GM19452 (cell line): Measurements from ENCODE around the gene ZNF626.
"Not testable (repeated sequence)": the region's sequence is repeated elsewhere in the genome, so short reads cannot be mapped to it uniquely, and the experiment has no call there.

Source experiments
- ATAC-seq: cut with Tn5 transposase; IDR thresholded peaks from one replicate; pipeline ENCODE4 v1.9.1; 2021; ENCODE audit not compliant: unreplicated experiment

ZNF626 gene

DNA sequence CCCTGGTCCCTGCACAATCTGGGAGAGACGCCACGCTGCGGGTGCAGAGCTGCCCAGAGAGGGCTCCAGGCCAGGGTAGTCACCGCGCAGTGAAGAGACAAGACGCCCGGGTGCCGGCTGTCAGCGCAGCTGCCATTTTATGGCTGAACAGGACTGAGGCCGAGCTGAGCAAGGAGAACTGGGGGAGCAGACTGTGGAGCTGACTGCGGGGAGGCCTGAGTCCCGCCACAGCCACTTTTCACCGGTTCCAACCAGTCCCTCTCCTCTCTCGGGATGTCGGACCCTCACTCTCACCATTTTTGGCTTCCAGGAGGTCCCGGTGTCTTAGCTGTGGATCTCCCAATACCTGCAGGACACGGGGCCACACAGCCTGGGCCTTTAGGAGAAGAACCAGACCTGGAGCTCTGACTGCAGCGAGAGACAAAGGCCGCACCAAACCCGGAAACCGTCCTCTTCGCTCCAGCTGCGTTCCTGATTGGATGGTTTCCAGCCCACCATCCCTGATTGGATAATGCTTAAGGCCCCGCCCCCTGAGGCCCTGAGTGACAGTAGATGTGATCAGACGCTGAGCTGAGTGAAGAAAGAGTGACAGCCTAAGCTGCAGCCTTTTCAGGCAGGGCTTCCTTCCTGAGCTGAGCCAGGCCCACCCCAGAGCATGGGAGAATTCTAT is at the start of gene ZNF626:
Gene ZNF626, minus strand, starts transcription at position 422 of the 670 bp plus-strand sequence. Its CDS starts 125 bp downstream, at position 297.
- ATAC-seq, result peak; percentile 92

DNA sequence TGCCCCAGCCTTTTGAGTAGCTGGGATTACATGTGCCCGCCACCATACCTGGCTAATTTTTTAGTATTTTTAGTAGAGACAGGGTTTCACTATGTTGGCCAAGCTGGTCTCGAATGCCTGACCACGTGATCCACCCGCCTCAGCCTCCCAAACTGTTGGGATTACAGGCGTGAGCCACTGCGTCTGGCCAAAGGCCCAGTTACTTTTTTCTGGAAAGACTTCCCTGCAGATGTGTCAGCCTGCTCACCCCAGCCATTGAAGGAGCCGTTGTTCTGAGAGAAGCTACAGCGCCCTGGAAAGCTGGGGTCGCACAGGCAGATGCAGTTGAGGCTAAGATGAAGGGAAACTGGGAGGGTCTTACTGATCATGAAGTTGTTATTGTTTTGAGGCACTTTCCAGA is 7.9 kb upstream of the ZNF626 start:
- no peak for ATAC-seq

DNA sequence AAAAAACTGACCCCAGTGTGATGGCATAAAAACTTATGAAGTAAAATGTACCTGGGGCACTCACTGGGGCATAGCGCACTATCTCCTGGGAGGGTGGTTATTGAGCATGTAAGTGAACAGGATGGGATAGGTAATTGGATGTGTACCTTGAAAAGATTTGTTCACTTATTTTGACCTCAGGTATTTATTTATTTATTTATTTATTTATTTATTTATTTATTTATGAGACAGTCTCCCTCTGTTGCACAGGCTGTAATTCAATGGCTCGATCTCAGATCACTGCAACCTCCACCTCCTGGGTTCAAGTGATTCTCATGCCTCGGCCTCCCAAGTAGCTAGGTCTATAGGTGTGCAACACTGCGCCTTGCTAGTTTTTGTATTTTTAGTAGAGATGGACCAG is 5.9 kb upstream of the ZNF626 start:
- ATAC-seq, result no peak

DNA sequence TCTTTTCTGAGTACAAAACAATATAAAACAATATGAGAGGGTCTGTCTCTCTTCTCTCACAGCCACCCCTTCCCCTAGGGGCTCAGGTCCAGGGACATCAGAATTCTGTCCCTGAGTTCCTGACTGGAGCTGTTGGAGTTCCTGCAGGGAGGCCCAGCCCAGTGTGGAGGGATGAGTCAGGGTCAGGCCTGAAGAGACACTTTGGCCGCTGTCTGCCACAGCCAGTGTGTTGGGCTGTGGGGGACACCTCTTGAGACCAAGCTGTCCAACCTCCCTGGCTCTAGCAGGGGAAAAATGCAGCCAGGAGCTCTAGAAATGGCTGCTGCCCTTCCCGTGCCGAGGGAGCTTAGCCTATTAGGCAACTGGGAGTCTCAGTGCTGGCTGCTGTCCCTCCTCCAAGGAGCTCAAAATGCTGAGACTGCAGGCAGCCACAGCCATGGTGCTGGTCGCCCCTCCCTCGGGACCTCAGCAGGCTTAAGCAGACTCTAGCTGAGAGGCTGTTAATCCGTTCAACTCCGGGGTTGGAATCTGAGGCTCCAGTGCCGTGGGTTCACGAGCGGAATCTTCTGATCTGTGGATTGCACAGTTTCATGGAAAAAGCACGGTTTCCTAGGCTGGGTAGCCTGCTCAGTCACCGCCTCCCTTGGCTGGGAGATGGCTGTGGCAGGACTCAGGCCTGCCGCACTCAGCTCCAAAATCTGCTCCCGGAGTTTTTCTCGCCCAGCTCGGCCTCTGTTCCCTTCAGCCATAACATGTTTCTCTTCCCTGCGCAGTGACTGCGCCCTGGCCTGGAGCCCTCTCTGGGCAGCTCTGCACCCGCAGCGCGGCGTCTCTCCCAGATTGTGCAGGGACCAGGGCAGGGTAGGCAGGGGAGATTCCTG is 3.8 kb upstream of the ZNF626 start:
- ATAC-seq, result no peak

DNA sequence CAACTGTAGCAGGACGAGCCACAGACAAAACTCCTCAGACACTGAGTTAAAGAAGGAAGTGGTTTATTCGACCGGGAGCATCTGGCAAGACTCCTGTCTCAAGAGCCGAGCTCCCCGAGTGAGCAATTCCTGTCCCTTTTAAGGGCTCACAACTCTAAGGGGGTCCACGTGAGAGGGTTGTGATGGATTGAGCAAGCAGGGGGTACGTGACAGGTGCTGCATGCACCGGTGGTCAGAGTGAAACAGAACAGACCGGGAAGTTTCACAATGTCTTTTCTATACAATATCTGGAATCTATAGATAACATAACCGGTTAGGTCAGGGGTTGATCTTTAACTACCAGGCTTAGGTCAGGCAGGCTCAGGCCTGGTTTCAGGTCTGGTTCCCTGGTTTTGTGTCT is 3.1 kb upstream of the ZNF626 start:
- ATAC-seq, result not testable (repeated sequence)

DNA sequence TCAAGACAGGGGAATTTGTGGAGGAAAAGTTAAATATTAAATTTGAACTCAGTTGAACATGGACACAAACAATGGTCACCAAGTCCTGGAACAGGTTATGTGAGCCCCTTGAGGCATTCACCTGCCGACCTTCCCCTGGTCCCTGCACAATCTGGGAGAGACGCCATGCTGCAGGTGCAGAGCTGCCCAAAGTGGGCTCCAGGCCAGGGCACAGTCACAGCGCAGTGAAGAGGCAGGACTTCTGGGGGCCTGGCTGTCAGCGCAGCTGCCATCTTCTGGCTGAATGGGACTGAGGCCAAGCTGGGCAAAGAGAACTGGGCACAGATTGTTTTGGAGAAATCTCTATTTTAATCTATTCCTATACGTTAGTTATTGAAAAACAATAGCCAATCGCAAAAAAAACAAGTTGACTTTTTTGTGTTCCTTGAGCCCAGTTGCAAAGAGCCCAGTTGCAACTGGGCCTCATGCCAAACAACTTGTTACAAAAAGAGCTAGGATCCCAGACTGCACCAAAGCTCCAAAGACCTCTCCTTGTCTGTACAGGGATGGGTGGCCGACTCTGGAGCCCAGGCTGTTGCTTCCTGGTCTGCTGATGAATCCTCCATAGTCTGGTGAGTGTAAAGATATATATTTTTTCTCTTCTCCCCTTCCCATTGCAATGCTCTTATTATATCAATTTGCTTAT is 1.2 kb upstream of the ZNF626 start:
- no peak for ATAC-seq

DNA sequence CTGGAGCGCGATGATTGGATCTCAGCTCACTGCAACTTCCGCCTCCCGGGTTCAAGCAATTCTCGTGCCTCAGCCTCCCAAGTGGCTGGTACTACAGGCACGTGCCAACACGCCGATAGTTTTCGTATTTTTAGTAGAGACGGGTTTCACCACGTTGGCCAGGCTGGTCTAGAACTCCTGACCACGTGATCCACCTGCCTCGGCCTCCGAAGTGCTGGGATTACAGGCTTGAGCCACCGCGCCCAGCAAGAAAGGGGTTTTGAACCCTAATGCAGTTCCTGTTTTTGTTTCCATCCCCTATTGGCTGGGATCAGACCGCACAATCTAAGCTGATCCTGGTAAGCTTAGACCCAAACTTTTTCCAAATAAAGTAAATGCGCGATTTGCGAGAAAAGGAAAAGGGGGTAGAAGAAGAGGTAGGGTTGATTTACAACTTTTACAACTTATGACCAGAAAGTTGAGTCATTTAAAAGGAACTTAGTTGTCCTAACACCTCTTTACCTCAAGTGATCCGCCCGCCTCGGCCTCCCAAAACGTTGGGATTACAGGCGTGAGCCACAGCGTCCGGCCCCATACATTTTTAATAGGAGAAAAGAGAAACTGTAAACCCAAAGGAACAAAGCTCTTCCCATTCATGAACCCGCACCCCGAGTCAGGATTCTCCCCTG is 764 bp downstream of the ZNF626 start:
- ATAC-seq, result no peak

DNA sequence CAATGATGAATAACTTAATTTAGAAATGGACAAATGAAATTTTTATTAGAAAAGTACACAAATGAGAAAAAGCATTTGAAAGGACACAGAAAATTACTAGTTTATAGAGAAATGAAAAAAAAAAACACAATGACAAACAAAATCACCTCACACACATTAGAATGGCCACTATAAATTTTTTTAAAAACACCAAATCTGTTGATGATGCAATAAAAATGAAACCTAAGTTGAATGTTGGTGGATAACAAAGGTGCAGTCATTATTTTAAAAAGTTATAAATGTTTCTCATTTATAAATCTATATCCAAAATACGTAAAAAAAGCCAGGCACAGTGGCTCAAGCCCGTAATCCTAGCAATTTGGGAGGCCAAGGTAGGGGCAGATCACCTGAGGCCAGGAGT is 20.8 kb downstream of the ZNF626 start:
- no peak for ATAC-seq

DNA sequence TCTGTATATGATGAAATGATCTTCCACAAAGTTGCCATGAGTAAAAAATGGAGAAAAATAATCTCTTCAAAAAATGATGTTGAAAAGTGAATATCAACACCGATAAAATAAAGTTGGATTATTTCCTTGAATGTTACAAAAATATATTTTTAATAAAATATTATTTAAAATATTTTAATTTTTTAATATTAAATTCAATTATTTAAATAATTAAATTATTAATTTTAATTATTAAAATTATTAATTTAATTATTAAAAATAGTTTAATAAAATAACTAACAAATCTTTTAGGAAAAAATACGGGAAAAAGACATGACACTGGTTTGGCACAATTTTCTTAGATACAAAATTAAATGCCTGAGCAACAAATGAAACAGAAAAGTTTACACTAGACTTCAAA is 21.3 kb downstream of the ZNF626 start:
- no peak for ATAC-seq

DNA sequence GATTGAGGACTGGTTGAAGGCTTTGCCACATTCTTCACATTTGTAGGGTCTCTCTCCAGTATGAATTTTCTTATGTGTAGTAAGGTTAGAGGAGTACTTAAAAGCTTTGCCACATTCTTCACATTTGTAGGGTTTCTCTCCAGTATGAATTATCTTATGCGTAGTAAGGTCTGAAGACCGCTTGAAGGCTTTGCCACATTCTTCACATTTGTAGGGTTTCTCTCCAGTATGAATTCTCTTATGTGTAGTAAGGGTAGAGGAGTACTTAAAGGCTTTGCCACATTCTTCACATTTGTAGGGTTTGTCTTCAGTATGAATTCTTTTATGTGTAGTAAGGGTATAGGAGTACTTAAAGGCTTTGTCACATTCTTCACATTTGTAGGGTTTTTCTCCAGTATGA is 36.8 kb downstream of the ZNF626 start:
- not testable (repeated sequence) for ATAC-seq

DNA sequence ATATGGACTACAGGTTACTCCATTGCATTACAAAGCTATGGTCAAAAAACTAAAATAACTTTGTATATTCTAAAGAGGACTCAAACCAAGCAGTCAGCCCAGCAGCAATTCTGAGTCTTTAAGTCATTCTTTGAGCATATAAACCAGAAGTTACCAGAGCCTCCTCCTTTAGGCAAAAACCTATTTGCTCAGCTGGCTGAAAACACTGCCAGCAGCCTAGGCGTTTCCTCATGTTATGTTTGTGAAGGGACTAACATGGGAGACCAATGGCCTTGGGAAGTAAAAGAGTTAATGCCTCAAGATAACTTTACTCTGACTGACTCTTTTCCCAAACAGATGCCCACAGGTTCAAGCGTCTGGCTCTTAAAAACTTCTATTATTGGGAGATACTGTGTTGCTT is 45.3 kb downstream of the ZNF626 start:
- no peak for ATAC-seq

DNA sequence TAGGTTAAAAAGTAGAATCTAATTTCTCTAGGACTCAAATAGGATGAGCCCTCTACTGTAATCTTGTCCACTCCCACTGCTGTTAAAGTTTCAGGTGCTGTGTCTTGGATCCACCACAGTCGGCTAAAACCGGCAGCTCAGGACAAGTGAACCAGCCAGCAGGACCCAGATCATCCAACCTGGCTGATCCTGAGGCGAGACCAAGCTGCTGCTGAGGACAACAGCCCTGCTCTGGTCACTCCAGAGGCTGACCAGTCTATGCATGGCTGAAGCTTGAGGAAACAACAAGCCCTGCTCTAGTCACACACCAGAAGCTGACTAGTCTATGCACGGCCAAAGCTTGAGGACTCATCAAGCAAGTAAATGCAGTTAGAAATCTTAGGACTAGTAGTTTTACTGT is 46.4 kb downstream of the ZNF626 start:
- not testable (repeated sequence) for ATAC-seq

DNA sequence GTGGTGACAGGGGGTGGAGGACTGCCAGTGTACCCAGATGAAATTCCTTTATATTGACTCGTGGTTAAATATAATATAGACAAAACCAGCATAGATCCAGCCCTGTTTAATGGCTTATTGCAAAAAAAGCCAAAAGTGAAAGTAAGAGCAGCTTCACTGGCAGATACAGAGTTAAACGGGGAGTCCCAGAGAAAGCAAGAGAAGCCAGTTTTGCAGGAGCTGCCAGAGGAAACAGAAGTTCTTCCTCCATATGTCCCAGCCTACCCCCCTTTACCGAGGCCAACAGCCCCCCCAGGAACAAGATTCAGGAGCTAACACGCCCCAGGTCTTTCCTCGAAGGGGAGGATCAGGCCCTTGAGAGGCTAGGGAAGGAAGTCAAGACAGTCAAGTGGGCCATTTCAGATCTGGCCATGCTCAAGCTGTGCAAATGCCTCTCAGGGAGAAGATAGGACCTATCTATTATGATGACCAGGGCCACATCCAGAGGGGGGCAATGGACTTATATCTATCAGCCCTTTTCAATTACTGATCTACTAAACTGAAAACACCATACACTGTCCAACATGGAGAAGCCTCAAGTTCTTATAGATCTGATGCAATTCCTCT is 48.6 kb downstream of the ZNF626 start:
- ATAC-seq, result no peak

DNA sequence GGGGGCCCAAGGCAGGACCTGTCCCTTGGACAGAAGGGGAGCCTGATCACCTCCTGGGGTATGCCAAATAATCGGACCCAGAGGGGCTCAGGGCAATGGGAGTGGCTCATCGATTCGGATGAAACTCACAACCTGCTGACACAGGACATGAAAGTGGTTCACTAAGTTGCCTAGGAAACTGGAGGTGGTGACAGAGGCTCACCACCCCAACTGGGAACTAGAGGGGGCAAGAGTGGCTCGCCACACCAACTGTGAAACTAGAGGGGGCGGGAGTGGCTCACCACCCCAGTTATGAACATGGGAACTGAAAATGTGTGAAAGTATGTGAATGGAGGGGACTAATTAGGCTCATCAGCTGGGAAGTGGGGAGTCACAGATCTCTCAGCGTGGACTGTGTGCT is 49.5 kb downstream of the ZNF626 start:
- ATAC-seq, result no peak

DNA sequence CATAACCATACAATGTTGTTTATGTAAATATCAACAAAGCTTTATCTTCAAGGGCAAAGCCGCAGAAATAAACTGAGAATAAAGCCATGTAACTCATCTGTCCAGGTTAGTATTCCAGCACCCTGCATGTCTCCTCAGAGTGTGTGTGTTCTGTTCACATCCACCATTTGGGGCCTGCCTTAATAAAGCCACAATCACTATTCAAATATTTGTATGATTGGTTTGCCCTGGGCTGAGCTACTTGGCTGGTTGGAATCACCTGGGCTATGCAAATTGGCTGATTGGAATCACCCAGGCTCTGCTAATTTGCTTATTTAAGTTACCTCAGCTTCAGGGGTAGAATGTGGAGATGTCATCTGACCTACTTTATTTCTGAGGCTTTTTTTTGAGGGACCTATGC is 53.4 kb downstream of the ZNF626 start:
- no peak for ATAC-seq
